ENCODE measurements around the gene CASQ2. TPM values are rescaled to one million over a fixed set of nuclear protein-coding genes. Genes with fewer than 3 reads are reported as not detected.

CASQ2 gene
- polyA plus RNA-seq, 1 of the 3 experiments (the other 2 are of a cell fraction) = not detected

DNA sequence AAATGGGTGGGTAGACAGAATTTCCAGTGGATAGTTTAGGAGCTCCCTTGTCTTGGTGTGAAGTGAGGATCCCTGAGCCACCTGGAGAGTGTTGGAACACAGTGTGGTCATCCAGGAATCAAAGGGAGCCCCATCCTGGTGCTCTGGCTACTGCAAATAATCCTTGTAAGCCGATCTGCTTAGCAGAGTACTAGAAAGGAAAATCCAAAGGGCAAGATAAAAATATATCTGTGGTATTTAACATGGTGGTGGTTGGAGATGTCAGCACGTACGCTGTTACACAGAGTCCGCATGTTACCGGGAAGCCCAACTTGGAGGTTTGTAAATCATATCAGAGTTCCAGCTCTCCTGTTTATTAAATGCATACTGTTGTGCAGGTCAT, 87.8 kb downstream of the CASQ2 start (continued):
- TF ChIP-seq NRF1 (IDR thresholded peaks at IDR 0.05; ENCODE audit: low read depth, low read length) (no peak), FOXM1 (IDR thresholded peaks at IDR 0.05; ENCODE audit: low read depth) (no peak), TCF12 (IDR thresholded peaks at IDR 0.05) (no peak), RCOR1 (IDR thresholded peaks at IDR 0.05; ENCODE audit: low read length) (no peak), EZH2phosphoT487 (IDR thresholded peaks at IDR 0.05; ENCODE audit: borderline replicate concordance, low read depth) (no peak)
- TF ChIP-seq, protein P1, sequence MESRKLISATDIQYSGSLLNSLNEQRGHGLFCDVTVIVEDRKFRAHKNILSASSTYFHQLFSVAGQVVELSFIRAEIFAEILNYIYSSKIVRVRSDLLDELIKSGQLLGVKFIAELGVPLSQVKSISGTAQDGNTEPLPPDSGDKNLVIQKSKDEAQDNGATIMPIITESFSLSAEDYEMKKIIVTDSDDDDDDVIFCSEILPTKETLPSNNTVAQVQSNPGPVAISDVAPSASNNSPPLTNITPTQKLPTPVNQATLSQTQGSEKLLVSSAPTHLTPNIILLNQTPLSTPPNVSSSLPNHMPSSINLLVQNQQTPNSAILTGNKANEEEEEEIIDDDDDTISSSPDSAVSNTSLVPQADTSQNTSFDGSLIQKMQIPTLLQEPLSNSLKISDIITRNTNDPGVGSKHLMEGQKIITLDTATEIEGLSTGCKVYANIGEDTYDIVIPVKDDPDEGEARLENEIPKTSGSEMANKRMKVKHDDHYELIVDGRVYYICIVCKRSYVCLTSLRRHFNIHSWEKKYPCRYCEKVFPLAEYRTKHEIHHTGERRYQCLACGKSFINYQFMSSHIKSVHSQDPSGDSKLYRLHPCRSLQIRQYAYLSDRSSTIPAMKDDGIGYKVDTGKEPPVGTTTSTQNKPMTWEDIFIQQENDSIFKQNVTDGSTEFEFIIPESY (IDR thresholded peaks at IDR 0.05; ENCODE audit: borderline replicate concordance, low read depth) = no peak
- TF ChIP-seq, protein P2, sequence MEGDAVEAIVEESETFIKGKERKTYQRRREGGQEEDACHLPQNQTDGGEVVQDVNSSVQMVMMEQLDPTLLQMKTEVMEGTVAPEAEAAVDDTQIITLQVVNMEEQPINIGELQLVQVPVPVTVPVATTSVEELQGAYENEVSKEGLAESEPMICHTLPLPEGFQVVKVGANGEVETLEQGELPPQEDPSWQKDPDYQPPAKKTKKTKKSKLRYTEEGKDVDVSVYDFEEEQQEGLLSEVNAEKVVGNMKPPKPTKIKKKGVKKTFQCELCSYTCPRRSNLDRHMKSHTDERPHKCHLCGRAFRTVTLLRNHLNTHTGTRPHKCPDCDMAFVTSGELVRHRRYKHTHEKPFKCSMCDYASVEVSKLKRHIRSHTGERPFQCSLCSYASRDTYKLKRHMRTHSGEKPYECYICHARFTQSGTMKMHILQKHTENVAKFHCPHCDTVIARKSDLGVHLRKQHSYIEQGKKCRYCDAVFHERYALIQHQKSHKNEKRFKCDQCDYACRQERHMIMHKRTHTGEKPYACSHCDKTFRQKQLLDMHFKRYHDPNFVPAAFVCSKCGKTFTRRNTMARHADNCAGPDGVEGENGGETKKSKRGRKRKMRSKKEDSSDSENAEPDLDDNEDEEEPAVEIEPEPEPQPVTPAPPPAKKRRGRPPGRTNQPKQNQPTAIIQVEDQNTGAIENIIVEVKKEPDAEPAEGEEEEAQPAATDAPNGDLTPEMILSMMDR (IDR thresholded peaks at IDR 0.05) = no peak

DNA sequence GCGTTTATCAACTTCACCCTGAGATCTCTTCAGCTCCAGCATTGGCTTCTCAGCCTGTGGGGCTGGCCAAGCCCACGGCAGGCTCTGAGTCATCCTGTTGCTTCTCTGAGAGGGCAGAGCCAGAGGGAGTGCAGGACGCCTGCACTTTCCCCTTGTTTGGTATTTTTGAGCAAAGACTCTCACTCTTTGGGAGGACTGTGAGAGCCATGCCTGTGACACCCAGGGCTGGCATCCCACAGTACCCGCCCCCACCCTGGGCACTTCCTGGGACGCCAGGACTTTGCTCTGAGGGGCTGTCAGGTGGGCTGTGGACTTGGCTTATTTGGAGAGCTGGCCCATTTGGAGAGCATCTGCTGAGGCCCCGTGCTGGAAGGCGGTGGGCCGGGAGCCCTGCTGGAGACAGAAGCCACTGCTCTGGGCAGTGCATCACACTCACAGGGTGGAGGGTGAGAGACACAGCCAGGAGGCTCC, 89.3 kb downstream of the CASQ2 start:
- no peak overlapping the region for H3K4me3 ChIP-seq (ENCODE audit: low read depth in 2 of 2, low read length in 1 of 2)
- no peaks in the 10 kb centered on the region for H3K9me3 ChIP-seq
- H4K20me1 ChIP-seq (ENCODE audit: insufficient read depth) = no peaks in the 10 kb centered on the region
- no peaks in the 10 kb centered on the region for H3K27me3 ChIP-seq (ENCODE audit: insufficient read depth)
- H3F3A ChIP-seq (replicated peaks; ENCODE audit: insufficient read depth) = no peaks in the 10 kb centered on the region
- no peaks in the 10 kb centered on the region for H3K9me2 ChIP-seq
- H3K36me3 ChIP-seq (replicated peaks in 1 of 2; ENCODE audit: control insufficient read depth in 1 of 2, insufficient read depth in 2 of 2, low read length in 1 of 2) = peaks cover 2 to 12% of the 10 kb centered on the region in 2 experiments
- peaks cover 14% of the 10 kb centered on the region; the same call in 1 of the 2 replicates for H3K79me2 ChIP-seq (ENCODE audit: insufficient read depth)
- no peak for DNase-seq
- no peak overlapping the region for H3K27ac ChIP-seq (ENCODE audit: low read depth in 2 of 2, low read length in 1 of 2)
- ChIA-PET CTCF (interaction anchor here (1.9 kb wide), 1 partner anchor 28 kb away, joined by 5 read pairs; no protein-coding TSS in a partner anchor), POLR2A (no interaction called here)
- WGBS (ENCODE audit: low lambda C conversion rate) = 20% methylated on average over 3 of the region's 8 CpGs
- no peak overlapping the region for H3K9ac ChIP-seq
- H2AFZ ChIP-seq (ENCODE audit: low read depth) = no peak overlapping the region
- H3K4me1 ChIP-seq (ENCODE audit: control insufficient read depth in 1 of 2, insufficient read depth in 2 of 2, low read depth in 1 of 2, low read length in 1 of 2) = peaks cover 5 to 6% of the 10 kb centered on the region in 2 experiments; a peak in 2 of 4 replicates
- peak overlapping the region; percentile 34; the same call in 1 of the 2 replicates for H3K4me2 ChIP-seq
- TF ChIP-seq MEF2A (IDR thresholded peaks at IDR 0.05; ENCODE audit: borderline replicate concordance, low read depth) = no peak
- TF ChIP-seq GATA2 (CRISPR knock-in tag; IDR thresholded peaks at IDR 0.05) = no peak
- TF ChIP-seq, protein P3, sequence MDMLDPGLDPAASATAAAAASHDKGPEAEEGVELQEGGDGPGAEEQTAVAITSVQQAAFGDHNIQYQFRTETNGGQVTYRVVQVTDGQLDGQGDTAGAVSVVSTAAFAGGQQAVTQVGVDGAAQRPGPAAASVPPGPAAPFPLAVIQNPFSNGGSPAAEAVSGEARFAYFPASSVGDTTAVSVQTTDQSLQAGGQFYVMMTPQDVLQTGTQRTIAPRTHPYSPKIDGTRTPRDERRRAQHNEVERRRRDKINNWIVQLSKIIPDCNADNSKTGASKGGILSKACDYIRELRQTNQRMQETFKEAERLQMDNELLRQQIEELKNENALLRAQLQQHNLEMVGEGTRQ (IDR thresholded peaks at IDR 0.05; ENCODE audit: borderline replicate concordance, low read depth, low read length) = no peak
- no peak for TF ChIP-seq POLR2AphosphoS5 (IDR thresholded peaks at IDR 0.05; ENCODE audit: low read depth, low read length)
- TF ChIP-seq FOXJ3 (CRISPR knock-in tag; IDR thresholded peaks at IDR 0.05) = no peak
- no peak for TF ChIP-seq RCOR1 (IDR thresholded peaks at IDR 0.05; ENCODE audit: low read length)
- no peak for TF ChIP-seq YY1 (IDR thresholded peaks at IDR 0.05; ENCODE audit: low read depth)
- TF ChIP-seq ELF1 (IDR thresholded peaks at IDR 0.05) = no peak
- no peak for TF ChIP-seq RAD21 (IDR thresholded peaks at IDR 0.05; ENCODE audit: low read length)
- TF ChIP-seq, protein P4, sequence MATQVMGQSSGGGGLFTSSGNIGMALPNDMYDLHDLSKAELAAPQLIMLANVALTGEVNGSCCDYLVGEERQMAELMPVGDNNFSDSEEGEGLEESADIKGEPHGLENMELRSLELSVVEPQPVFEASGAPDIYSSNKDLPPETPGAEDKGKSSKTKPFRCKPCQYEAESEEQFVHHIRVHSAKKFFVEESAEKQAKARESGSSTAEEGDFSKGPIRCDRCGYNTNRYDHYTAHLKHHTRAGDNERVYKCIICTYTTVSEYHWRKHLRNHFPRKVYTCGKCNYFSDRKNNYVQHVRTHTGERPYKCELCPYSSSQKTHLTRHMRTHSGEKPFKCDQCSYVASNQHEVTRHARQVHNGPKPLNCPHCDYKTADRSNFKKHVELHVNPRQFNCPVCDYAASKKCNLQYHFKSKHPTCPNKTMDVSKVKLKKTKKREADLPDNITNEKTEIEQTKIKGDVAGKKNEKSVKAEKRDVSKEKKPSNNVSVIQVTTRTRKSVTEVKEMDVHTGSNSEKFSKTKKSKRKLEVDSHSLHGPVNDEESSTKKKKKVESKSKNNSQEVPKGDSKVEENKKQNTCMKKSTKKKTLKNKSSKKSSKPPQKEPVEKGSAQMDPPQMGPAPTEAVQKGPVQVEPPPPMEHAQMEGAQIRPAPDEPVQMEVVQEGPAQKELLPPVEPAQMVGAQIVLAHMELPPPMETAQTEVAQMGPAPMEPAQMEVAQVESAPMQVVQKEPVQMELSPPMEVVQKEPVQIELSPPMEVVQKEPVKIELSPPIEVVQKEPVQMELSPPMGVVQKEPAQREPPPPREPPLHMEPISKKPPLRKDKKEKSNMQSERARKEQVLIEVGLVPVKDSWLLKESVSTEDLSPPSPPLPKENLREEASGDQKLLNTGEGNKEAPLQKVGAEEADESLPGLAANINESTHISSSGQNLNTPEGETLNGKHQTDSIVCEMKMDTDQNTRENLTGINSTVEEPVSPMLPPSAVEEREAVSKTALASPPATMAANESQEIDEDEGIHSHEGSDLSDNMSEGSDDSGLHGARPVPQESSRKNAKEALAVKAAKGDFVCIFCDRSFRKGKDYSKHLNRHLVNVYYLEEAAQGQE (IDR thresholded peaks at IDR 0.05; ENCODE audit: low read depth, low read length) = no peak
- TF ChIP-seq JUND (IDR thresholded peaks at IDR 0.05) = peak; percentile 53
- TF ChIP-seq SMC3 (IDR thresholded peaks at IDR 0.05; ENCODE audit: low read depth, low read length) = no peak
- TF ChIP-seq TEAD4 (IDR thresholded peaks at IDR 0.05; ENCODE audit: borderline replicate concordance, insufficient read depth) = no peak
- TF ChIP-seq RFX5 (IDR thresholded peaks at IDR 0.05; ENCODE audit: low read length) = no peak
- TF ChIP-seq EP300 (IDR thresholded peaks at IDR 0.05; ENCODE audit: borderline replicate concordance in 1 of 2, low read depth in 1 of 2, low read length in 1 of 2) = no peak
- TF ChIP-seq, protein P5, sequence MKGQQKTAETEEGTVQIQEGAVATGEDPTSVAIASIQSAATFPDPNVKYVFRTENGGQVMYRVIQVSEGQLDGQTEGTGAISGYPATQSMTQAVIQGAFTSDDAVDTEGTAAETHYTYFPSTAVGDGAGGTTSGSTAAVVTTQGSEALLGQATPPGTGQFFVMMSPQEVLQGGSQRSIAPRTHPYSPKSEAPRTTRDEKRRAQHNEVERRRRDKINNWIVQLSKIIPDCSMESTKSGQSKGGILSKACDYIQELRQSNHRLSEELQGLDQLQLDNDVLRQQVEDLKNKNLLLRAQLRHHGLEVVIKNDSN (IDR thresholded peaks at IDR 0.05; ENCODE audit: borderline replicate concordance, low read depth) = no peak
- TF ChIP-seq, protein P6, sequence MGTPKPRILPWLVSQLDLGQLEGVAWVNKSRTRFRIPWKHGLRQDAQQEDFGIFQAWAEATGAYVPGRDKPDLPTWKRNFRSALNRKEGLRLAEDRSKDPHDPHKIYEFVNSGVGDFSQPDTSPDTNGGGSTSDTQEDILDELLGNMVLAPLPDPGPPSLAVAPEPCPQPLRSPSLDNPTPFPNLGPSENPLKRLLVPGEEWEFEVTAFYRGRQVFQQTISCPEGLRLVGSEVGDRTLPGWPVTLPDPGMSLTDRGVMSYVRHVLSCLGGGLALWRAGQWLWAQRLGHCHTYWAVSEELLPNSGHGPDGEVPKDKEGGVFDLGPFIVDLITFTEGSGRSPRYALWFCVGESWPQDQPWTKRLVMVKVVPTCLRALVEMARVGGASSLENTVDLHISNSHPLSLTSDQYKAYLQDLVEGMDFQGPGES (IDR thresholded peaks at IDR 0.05; ENCODE audit: low read depth, low read length) = no peak

All from SK-N-SH (cell line).